ENCODE measurements around the gene REEP1.

DNA sequence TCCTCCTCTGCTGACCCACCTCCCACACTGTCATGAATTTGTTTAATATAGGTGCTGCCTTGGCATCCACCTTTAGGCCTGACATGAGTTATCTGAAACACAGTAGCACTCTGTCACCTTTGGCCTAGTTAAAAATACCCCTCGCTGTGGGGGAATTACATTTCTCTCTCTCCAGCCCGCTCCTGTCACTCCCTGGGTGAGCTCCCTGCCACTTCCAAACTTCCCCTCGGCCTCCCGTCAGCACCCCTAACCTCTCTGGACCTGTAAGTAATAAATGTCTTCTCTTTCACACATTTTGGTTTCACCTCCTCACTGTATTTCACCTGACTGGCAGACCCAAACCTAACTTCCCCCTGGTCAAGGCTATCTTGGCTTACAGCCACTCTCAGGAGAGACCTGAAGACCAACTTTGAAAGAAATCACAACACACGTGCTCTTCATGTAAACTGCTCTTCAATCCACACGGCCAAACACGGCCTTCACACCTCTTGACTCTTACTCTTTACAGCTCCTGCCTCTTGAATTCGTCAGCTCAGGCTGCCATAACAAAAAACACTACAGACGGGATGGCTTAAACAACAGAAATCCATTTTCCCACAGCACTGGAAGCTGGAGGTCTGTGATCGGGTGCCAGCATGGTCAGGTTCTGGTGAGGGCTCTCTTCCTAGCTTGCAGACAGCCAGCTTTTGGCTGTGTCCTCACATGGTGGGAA, 28.3 kb downstream of the REEP1 start:
- TF ChIP-seq, protein P1, sequence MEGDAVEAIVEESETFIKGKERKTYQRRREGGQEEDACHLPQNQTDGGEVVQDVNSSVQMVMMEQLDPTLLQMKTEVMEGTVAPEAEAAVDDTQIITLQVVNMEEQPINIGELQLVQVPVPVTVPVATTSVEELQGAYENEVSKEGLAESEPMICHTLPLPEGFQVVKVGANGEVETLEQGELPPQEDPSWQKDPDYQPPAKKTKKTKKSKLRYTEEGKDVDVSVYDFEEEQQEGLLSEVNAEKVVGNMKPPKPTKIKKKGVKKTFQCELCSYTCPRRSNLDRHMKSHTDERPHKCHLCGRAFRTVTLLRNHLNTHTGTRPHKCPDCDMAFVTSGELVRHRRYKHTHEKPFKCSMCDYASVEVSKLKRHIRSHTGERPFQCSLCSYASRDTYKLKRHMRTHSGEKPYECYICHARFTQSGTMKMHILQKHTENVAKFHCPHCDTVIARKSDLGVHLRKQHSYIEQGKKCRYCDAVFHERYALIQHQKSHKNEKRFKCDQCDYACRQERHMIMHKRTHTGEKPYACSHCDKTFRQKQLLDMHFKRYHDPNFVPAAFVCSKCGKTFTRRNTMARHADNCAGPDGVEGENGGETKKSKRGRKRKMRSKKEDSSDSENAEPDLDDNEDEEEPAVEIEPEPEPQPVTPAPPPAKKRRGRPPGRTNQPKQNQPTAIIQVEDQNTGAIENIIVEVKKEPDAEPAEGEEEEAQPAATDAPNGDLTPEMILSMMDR (IDR thresholded peaks at IDR 0.05) = no peak
- no peak for TF ChIP-seq POLR2A (IDR thresholded peaks at IDR 0.05)
